Epithelial cell of proximal tubule (primary cell): ENCODE data around the gene PIMREG. TPM values are rescaled to one million over a fixed set of nuclear protein-coding genes. Genes with fewer than 3 reads are reported as not detected.

ENCODE experiments used
- DNase-seq: peaks from one replicate; pipeline ENCODE4 v3.0.0-alpha.2; 2011; ENCODE audit warnings: low read depth
- H3K4me3 ChIP-seq: 2 replicates; pipeline ENCODE4 v1.5.1; 2011; ENCODE audit warnings: low read depth, mild to moderate bottlenecking, low read length
- total RNA-seq: library from RNA; depleted of rRNA; stranded (reverse); fragments of >200 nt; gene quantifications from 2 replicates; pipeline ENCODE4 v1.2.3, GENCODE V29; 2015
- TF ChIP-seq, protein P1 (sequence below): conservative IDR thresholded peaks from 2 replicates; pipeline ENCODE4 v1.5.1; 2012; ENCODE audit warnings: low read depth, mild to moderate bottlenecking, low read length

PIMREG gene
- total RNA-seq, 1 donor from 2014 or later: 65.1 TPM

DNA sequence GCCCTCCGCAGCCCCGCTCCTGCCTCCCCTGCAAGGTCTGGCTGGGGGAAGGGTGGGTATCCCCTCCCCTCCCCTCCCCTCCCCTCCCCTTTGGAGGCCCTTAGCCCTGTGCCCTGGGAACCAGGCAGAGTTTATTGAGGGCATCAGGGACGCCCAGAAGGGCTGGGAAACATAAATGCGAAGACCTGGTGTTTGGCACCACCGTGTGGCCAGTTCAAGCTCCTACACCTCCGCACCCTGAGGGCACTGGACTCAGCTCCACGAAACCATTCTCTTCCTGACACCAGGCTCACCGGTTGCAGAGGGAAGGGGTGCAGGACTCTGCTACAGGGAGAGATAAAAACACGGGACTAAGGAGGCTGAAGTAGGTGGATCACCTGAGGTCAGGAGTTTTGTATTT lies 8.3 kb upstream of the PIMREG start:
- no peak for DNase-seq
- H3K4me3 ChIP-seq: no peak overlapping the region
- TF ChIP-seq, protein P1, sequence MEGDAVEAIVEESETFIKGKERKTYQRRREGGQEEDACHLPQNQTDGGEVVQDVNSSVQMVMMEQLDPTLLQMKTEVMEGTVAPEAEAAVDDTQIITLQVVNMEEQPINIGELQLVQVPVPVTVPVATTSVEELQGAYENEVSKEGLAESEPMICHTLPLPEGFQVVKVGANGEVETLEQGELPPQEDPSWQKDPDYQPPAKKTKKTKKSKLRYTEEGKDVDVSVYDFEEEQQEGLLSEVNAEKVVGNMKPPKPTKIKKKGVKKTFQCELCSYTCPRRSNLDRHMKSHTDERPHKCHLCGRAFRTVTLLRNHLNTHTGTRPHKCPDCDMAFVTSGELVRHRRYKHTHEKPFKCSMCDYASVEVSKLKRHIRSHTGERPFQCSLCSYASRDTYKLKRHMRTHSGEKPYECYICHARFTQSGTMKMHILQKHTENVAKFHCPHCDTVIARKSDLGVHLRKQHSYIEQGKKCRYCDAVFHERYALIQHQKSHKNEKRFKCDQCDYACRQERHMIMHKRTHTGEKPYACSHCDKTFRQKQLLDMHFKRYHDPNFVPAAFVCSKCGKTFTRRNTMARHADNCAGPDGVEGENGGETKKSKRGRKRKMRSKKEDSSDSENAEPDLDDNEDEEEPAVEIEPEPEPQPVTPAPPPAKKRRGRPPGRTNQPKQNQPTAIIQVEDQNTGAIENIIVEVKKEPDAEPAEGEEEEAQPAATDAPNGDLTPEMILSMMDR: peak; percentile 81

DNA sequence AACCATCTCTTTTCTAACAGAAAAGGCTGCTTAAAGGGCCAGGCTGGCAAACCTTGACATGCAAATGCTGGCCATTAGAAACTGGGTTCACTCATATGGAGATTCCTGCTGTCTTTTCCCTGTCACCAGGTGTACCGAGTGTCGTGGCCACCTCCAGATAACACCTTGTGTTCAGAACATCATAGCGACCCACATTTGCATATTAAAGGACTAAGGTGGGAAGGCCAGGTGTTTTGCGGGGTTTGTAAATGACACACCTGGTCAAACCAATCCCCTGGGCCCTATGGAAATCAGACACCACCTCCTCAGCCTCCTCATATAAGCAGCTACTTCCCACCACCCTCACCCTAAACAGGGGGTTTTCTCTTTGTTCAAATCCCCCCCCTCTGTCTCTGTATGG lies 6.8 kb upstream of the PIMREG start:
- no peak for DNase-seq
- TF ChIP-seq, protein P1: no peak
- H3K4me3 ChIP-seq: no peak overlapping the region

DNA sequence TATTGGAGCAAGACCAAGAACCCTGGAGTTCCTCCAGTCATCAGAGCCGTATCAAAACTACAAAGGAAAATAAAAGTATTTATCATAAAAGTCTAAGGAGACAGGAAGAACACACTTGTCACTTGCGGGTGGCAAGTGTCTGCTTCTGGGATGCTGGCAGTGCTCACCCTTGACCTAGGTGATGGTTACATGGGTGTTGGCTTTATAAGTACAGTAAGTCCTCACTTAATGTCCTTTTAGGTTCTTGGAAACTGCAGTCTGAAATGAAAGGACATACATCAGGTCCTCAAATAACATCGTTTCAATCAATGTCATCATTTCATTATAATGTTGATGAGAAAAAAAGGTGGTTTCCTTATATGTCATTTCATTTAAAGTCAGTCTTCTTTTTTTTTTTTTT lies 6.3 kb upstream of the PIMREG start:
- no peak overlapping the region for H3K4me3 ChIP-seq
- TF ChIP-seq, protein P1: no peak
- no peak for DNase-seq

DNA sequence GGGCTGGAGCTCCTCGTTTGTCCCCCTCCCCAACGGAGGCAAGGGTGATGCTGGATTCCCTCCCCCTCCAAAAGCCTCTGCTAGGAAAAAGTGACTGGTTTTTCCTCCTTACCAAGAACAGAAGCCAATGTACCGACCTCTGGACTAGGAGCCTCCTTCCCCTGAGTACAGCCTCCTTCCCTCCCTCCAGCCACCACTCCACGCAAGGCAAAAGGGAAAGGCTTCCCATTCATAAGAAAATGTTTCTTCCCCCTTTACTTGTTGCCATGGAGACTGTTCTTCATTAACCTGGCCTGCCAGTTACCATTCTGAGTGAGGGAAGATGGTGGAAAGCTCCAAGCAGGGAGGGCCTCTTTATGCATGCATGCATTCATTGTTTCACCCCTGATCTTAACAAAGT lies 4.3 kb upstream of the PIMREG start:
- TF ChIP-seq, protein P1: no peak
- no peak overlapping the region for H3K4me3 ChIP-seq
- peak; percentile 74 for DNase-seq

DNA sequence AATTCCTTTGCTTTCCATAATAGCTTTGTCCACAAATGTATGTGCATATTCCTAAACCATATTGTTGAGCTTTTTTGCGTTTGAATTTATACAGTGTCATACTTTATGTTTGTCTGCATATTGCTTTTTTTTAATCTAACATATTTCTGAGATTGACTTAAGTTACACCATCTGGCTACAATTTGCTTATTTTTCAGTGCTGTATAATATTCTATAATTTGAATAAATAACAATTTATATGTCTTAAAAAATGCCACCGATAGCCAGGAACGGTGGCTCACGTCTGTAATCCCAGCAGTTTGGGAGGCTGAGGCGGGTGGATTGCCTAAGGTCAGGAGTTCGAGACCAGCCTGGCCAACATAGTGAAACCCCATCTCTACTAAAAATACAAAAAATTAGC lies 1.5 kb upstream of the PIMREG start:
- no peak for DNase-seq
- no peak overlapping the region for H3K4me3 ChIP-seq
- TF ChIP-seq, protein P1: no peak

DNA sequence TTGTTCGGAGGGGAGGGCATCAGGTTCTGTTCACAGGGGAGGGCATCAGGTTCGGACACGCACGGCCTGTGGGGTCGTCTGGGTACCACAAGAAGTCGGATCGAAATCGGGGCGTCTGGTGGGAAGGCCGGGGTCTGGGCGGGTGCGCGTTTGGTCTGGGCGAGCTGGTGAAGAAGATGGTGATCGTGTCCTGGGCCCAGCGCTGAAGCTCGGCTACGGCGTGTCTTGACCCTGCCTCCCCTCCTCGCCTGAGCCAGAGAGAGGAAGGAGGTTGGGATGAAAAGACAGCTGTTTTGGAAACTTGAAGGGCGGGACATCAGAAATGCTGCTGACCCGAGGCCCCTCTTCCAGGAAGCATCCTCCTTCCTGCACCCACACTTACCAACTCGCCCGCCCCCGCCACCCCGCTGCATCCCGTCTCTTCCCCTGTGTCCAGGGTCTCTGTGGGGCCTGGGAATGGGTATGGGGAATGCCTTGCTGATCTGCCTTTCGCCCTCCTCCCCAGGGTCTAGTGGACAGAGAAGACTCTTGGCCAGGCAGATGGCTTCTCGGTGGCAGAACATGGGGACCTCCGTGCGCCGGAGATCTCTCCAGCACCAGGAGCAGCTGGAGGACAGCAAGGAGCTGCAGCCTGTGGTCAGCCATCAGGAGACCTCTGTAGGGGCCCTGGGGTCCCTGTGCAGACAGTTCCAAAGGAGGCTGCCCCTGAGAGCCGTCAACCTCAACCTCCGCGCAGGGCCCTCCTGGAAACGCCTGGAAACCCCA lies 498 bp downstream of the PIMREG start:
- peak overlapping the region; percentile 68 for H3K4me3 ChIP-seq
- no peak for DNase-seq
- TF ChIP-seq, protein P1: no peak

DNA sequence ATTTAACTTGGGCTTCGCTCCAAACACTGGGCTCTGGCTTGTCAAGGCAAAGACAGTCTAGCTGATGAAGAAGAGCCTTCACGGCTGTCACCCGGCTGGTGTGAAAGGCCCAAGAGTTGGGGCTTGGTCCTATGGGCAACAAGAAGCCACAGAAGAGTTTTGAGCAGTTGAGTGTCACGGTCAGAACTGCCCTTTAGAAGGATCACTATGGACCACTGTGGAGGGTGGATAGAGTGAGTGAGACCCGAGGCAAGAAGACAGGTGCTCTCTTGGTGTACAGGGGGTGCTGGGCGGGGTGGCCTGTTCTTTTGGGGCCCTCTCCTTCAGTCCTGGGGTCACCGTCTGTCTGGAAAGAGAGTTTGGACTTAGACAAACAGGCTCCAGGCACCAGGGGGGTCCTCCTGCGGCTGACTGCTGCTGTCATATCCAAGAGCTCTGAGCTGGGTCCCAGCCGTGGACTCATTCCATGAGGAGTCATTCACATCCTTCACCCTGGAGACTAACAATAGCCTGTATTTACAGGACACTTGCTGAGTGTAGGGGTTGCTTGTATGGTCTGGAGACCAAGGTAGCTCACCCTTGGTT lies 2.4 kb downstream of the PIMREG start:
- no peak for DNase-seq
- H3K4me3 ChIP-seq: no peak overlapping the region
- TF ChIP-seq, protein P1: no peak
